Astrocyte of the spinal cord (primary cell): ENCODE data around the gene SEMA3C.

Experiments
- DNase-seq: peaks from one replicate; pipeline ENCODE4 v3.0.0; 2011; ENCODE audit warnings: low read depth, low spot score
- H3K4me3 ChIP-seq: 2 replicates; pipeline ENCODE4 v1.5.1; 2011; ENCODE audit warnings: low read depth, mild to moderate bottlenecking, low read length, moderate library complexity
- in situ Hi-C: cut with HindIII; loops from 2 replicates; pipeline ENCODE4 v1.10.0; 2017; ENCODE audit warnings: low sequenced_read_pairs
- TF ChIP-seq, protein P1 (sequence below): IDR thresholded peaks from 2 replicates; pipeline ENCODE4 v1.5.1; 2012; ENCODE audit warnings: low read depth, mild to moderate bottlenecking, low read length, inconsistent platforms

SEMA3C gene

DNA sequence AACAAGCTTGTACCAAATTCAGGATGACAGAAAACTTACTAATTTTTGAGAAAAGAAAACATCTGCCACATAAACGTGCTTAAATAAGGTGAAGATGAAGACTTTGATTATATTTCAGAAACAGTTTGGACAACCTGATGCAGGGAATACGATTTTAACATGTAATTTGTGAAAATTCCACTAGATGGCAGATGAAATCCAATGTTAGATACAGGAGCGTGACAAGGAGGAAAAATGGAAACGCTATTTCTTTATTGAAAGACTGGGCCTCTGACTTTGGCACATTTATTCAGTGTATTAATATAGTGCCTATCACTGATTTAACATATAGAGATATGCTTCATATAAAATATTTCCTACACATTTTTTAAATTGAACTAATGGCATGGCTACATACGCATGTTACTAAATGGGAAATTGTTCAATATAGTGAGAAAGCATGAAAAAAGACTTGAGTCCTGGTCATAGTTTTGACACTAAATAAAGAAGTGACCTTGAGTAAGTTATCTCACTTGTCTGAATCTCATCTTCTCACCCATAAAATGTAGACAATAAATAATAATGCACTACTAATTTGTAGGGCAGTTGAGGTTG is 219.7 kb downstream of the SEMA3C start:
- TF ChIP-seq, protein P1, sequence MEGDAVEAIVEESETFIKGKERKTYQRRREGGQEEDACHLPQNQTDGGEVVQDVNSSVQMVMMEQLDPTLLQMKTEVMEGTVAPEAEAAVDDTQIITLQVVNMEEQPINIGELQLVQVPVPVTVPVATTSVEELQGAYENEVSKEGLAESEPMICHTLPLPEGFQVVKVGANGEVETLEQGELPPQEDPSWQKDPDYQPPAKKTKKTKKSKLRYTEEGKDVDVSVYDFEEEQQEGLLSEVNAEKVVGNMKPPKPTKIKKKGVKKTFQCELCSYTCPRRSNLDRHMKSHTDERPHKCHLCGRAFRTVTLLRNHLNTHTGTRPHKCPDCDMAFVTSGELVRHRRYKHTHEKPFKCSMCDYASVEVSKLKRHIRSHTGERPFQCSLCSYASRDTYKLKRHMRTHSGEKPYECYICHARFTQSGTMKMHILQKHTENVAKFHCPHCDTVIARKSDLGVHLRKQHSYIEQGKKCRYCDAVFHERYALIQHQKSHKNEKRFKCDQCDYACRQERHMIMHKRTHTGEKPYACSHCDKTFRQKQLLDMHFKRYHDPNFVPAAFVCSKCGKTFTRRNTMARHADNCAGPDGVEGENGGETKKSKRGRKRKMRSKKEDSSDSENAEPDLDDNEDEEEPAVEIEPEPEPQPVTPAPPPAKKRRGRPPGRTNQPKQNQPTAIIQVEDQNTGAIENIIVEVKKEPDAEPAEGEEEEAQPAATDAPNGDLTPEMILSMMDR, result peak; percentile 32
- peak; percentile 74 for DNase-seq
- H3K4me3 ChIP-seq, result no peak overlapping the region
- in situ Hi-C loops, result no loop called here
